ENCODE measurements around the gene ZNF668.

ZNF668 gene

GRCh38 chr16:31081428-31082351 lies 7.7 kb upstream of the ZNF668 start:
- DNase-seq = no peak

DNA sequence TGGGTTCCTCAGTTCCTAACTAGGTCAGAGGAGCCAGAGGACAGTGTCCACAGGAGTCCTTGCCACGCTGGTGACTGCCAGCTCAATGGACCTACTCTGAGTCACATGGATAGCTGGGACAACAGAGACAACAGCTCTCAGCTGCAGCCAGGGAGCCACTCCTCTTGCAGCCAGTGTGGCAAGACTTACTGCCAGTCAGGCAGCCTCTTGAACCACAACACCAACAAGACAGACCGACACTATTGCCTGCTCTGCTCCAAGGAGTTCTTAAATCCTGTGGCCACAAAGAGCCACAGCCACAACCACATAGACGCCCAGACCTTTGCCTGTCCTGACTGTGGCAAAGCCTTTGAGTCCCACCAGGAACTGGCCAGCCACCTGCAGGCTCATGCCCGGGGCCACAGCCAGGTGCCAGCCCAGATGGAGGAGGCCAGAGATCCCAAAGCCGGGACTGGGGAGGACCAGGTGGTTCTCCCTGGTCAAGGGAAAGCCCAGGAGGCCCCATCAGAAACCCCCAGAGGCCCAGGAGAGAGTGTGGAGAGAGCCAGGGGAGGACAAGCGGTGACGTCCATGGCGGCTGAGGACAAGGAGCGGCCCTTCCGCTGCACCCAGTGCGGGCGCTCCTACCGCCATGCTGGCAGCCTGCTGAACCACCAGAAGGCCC lies 6.8 kb upstream of the ZNF668 start:
- no peak for DNase-seq

- DNase-seq = no peak
Measured at GRCh38 chr16:31080035-31080629, 6.1 kb upstream of the ZNF668 start.

DNA sequence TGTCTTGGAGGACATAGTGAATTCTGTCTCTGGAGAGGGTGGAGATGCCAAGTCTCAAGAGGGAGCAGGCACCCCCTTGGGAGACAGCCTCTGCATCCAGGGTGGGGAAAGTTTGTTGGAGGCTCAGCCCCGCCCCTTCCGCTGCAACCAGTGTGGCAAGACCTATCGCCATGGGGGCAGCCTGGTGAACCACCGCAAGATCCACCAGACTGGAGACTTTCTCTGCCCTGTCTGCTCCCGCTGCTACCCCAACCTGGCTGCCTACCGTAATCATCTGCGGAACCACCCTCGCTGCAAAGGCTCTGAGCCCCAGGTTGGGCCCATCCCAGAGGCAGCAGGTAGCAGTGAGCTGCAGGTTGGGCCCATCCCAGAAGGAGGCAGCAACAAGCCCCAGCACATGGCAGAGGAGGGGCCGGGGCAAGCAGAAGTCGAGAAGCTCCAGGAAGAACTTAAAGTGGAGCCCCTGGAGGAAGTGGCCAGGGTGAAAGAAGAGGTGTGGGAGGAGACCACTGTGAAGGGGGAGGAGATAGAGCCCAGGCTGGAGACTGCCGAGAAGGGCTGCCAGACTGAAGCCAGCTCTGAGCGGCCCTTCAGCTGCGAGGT lies 5.4 kb upstream of the ZNF668 start:
- no peak for DNase-seq

DNA sequence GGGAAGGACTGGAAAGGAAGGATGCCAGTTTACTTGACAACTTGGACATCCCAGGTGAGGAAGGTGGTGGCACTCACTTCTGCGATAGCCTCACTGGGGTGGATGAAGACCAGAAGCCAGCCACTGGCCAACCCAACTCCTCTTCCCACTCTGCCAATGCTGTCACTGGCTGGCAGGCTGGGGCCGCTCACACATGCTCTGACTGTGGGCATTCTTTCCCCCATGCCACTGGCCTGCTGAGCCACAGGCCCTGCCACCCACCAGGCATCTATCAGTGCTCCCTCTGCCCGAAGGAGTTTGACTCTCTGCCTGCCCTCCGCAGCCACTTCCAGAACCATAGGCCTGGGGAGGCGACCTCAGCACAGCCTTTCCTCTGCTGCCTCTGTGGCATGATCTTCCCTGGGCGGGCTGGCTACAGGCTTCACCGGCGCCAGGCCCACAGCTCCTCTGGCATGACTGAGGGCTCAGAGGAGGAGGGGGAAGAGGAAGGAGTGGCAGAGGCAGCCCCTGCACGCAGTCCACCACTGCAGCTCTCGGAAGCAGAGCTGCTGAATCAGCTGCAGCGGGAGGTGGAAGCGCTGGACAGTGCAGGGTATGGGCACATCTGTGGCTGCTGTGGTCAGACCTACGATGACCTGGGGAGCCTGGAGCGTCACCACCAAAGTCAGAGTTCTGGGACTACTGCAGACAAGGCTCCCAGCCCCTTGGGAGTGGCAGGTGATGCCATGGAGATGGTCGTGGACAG lies 4.7 kb upstream of the ZNF668 start:
- no peak for DNase-seq

DNA sequence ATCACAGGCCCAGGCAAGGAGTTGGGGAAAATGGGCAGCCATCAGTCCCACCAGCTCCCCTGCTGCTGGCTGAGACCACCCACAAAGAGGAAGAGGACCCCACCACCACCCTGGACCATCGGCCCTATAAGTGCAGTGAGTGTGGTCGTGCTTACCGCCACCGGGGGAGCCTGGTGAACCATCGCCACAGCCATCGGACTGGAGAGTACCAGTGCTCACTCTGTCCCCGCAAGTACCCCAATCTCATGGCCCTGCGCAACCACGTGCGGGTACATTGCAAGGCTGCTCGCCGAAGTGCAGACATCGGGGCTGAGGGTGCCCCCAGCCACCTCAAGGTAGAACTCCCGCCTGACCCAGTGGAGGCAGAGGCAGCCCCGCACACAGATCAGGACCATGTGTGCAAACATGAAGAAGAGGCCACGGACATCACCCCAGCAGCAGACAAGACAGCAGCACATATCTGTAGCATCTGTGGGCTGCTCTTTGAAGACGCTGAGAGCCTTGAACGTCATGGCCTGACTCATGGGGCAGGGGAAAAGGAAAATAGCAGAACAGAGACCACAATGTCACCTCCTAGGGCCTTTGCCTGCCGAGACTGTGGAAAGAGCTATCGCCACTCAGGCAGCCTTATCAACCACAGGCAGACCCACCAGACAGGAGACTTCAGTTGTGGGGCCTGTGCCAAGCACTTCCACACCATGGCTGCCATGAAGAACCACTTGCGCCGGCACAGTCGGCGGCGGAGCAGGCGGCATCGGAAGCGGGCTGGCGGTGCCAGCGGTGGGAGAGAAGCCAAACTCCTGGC lies 3.8 kb upstream of the ZNF668 start:
- no peak for DNase-seq

GRCh38 chr16:31077024-31077423 lies 3.0 kb upstream of the ZNF668 start:
- no peak for DNase-seq

GRCh38 chr16:31076319-31076718 lies 2.3 kb upstream of the ZNF668 start:
- no peak for DNase-seq

DNA sequence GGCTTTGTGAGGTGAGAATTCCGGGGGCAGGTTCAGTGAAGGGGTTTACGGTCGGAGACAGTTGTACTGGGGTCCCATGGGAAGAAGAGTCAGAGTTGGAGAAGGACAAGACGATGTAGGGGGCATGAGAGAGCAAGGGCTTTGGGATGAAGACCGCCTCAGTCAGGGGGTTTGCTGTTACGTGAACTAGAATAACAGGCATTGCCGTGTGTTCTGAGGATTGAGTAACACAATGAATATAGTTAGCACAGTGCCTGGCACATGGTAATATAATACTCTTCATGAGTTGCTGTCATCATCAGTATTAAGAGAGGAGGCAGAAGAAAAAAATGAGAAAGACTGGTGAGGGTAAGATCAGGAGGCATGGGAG lies 759 bp upstream of the ZNF668 start:
- DNase-seq = no peak

DNA sequence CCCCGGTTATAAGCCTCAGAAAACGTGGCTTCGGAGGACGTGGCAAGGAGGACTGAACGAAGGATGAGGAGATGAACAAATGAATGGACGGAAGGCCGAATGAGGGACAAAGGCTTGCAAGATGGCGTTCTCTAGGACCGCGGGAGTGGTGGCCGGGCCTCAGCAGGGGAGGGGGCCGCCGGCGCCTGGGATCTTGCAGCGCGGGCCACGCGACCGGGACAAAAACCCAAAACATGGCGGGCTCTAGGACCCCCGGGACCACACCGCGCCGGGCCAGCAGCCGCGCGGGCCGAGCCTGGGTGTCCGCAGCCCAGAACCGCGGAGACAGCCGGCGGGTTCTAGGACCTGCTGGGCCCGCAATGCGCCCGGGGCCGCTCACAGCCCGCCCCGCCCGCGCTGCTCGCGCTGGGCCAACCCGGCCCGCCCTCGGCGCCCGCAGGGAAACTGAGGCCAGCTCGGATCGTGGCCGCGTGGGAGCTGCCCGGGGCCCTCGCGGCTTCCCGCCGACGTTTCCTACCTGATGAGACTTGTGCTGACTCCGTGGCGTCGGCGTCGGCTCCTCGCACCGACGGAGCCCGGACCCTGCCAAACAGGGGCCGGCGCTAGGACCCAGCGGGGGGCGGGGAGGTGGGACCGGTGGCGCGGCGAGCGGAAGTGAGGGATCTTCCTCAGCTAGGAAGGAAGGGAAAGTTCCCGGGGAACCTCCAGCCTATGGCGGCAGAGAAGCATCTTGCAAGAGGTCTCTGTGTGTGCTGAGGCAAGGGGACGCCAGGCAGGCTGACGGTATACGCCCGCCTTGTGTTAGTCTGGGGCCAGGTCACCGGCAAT lies 684 bp downstream of the ZNF668 start:
- peak; percentile 71 for DNase-seq

GRCh38 chr16:31072540-31073141 lies 1.4 kb downstream of the ZNF668 start:
- DNase-seq = no peak

DNA sequence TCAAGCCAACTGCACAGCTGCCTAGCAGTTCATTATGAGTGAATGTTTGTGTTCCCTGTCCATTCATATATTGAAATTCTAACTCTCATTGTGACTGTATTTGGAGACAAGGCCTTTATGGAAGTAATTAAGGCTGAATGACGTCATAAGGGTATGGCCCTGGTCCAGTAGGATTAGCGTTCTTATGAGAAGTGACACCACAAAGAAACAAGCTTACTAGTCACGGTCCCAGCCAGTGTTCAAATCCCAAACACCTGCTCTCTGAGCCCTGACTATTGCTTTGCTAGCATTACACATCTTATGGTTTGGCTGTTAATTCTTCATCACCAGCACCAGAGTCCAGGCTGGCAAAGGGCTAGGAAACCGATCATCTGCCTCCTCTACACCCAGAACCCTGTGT lies 2.2 kb downstream of the ZNF668 start:
- DNase-seq = no peak

DNA sequence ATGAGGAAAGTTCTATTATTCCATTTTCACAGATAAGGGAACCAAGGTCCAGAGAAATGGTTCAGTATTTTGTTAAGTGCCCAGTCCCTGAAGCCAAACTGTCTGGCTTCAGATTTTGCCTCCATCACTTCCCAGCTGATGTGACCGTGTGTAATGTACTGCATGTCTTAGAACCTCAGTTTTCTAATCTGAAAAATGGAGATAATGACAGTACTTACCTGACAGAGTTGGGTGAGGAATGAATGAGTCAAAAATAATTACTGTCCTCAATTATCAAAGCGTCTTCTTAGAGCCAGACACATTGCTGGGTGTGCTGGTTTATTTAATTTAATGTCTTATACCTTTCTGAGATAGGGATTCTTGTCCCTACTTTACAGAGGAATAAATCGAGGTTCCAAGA lies 6.7 kb downstream of the ZNF668 start:
- DNase-seq = no peak

DNA sequence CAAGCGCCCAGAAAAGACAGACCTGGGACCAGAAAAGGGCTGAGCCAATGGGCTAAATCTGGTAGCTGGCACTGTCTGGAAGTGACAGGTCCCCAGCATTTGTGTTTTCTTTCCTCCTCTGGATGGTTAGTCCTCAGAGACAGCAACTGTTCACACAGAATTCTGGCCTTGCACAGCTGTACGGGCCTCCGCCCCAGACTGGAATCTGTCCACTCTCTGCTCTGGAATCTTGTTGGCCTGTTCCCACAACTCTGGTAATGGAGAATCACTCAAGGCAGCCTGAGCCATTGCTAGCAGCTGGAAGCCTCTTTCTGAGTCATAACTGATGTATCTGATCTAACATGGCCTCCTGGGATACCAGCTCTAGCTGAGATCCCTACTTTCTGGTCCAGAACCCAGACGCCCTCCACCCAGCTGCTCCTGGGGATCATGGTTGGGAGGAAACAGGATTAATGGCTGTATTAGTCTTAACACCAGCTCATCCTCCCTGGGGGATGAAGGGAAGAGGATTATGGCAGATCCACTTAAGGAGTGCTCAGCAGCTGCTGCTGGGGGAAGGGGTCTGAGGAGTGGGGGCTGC lies 9.1 kb downstream of the ZNF668 start:
- no peak for DNase-seq

DNA sequence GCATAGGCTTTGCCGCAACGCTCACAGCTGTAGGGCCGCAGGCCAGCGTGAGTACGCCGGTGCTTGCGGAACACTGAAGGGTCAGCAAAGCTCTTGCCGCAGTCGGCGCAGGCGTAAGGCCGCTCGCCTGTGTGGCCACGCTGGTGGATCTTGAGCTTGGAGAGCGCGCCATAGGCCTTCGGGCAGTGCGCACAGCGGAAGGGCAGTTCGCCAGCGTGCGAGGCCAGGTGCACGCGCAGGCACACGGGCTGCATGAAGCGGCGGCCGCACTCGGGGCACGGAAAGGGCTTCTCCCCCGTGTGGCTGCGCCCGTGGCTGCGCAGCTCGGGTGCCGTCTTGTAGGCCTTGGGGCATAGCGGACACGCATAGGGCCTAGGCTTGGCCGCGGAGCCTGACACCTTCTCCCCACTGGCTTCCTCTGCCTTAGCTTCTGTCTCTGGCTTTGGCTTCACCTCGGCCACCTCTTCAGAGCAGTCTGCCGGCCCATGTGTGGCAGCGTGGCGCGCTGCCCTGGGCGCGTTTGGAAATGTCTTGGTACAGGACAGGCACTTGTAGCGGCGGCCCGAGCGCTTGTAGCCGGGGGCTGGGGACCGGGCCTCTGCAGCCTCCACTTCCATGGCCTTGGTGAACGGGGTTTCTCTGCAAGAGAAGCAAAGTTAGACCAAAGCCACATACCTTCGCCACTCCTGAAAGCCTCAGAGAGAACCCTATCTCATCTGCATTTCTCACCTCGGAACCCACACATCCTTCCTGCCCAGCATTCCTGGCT lies 10.0 kb downstream of the ZNF668 start:
- no peak for DNase-seq

- DNase-seq = no peak
Measured at GRCh38 chr16:31063495-31063842, 10.6 kb downstream of the ZNF668 start.

DNA sequence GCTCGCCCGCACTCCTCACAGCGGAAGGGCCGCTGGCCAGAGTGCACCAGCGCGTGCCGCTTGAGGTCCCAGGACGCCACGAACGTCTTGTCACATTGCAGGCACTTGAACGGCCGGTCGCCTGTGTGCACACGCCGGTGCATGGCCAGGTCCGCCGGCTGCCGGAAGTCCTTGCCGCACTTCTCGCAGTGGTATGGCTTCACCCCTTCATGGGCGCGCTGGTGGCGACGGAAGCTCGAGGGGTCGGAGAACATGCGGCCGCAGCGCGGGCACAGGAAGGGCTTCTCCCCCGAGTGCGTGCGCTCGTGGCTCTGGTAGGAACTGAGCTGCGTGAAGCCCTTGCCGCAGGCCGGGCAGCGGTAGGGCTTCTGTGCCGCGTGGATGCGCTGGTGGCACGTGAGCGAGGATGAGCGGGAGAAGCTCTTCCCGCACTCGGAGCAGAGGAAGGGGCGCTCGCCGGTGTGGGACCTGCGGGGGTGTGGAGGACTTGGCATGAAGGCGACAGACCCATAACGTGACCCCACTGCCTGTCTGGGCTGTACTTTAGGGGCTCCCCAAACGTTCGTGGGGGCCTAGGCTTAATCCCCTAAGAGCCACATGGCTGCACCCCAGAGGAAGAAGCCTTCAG lies 12.1 kb downstream of the ZNF668 start:
- DNase-seq = no peak

GRCh38 chr16:31061126-31061812 lies 12.8 kb downstream of the ZNF668 start:
- no peak for DNase-seq
